HG03064 (cell line): Measurements from ENCODE around the gene GFPT1.

Experiments
- ATAC-seq: cut with Tn5 transposase; IDR thresholded peaks from one replicate; pipeline ENCODE4 v1.9.1; 2021; ENCODE audit warnings: low read depth; ENCODE audit not compliant: unreplicated experiment

Gene GFPT1

GRCh38 chr2:69297216-69297615 lies 89.8 kb downstream of the GFPT1 start:
- ATAC-seq: no peak

- ATAC-seq: no peak
Measured at GRCh38 chr2:69296421-69296820, 90.6 kb downstream of the GFPT1 start.

GRCh38 chr2:69292256-69292655 lies 94.8 kb downstream of the GFPT1 start:
- no peak for ATAC-seq

GRCh38 chr2:69291721-69292120 lies 95.3 kb downstream of the GFPT1 start:
- ATAC-seq: no peak

GRCh38 chr2:69291004-69291650 lies 95.9 kb downstream of the GFPT1 start:
- ATAC-seq: no peak

- ATAC-seq: no peak
Measured at GRCh38 chr2:69288429-69288828, 98.6 kb downstream of the GFPT1 start.

GRCh38 chr2:69287544-69287943 lies 99.5 kb downstream of the GFPT1 start:
- ATAC-seq: no peak

GRCh38 chr2:69285379-69285894 lies 101.6 kb downstream of the GFPT1 start:
- no peak for ATAC-seq

- no peak for ATAC-seq
Measured at GRCh38 chr2:69280796-69281412, 106.1 kb downstream of the GFPT1 start.

GRCh38 chr2:69279931-69280681 lies 106.9 kb downstream of the GFPT1 start:
- ATAC-seq: no peak

- ATAC-seq: no peak
Measured at GRCh38 chr2:69279211-69279610, 107.8 kb downstream of the GFPT1 start.

GRCh38 chr2:69278366-69278765 lies 108.7 kb downstream of the GFPT1 start:
- no peak for ATAC-seq

GRCh38 chr2:69275490-69275889 lies 111.5 kb downstream of the GFPT1 start:
- no peak for ATAC-seq

GRCh38 chr2:69272803-69273471 lies 114.1 kb downstream of the GFPT1 start:
- ATAC-seq: no peak

GRCh38 chr2:69271831-69272257 lies 115.2 kb downstream of the GFPT1 start:
- no peak for ATAC-seq
